Breast epithelium (tissue), 4 donors: ENCODE data around the gene PRKCE. TPM values are rescaled to one million over a fixed set of nuclear protein-coding genes. Genes with fewer than 3 reads are reported as not detected.
"Not testable (repeated sequence)": the region's sequence is repeated elsewhere in the genome, so short reads cannot be mapped to it uniquely, and the experiment has no call there.

ENCODE experiments used
- DNase-seq, 2 donors: peaks; one replicate each; pipeline ENCODE4 v3.0.0-alpha.2; 2019; ENCODE audit warnings: low spot score in 2 of 2
- H3K27ac ChIP-seq, 2 donors: fragments of 200-600 bp; sonication (generic) in 1 of 2; one replicate each; pipeline ENCODE4 v1.5.1; 2016 to 2019; ENCODE audit warnings: mild to moderate bottlenecking in 1 of 2
- H3K27me3 ChIP-seq, 2 donors: fragments of 200-600 bp; sonication (generic) in 1 of 2; one replicate each; pipeline versions ENCODE4 v1.5.1 to v1.6.0; 2017 to 2019; ENCODE audit warnings: control low read depth in 1 of 2, mild to moderate bottlenecking in 1 of 2
- H3K36me3 ChIP-seq: fragments of 200-600 bp; one replicate; pipeline ENCODE4 v1.5.1; 2019
- H3K4me1 ChIP-seq, 2 donors: fragments of 200-600 bp; sonication (generic); one replicate each; pipeline ENCODE4 v1.5.1; 2016 to 2019; ENCODE audit warnings: control low read depth in 1 of 2
- H3K4me3 ChIP-seq, 3 donors: fragments of 200-600 bp; sonication (generic); 1 replicate in 2 of 3; 2 replicates in 1 of 3; pipeline ENCODE4 v1.5.1; 2016 to 2019; ENCODE audit warnings: mild to moderate bottlenecking in 3 of 3, moderate library complexity in 2 of 3
- H3K9me3 ChIP-seq, 2 donors: fragments of 200-600 bp; sonication (generic) in 1 of 2; one replicate each; pipeline ENCODE4 v1.5.1; 2016 to 2019; ENCODE audit warnings: control low read depth in 1 of 2
- CTCF ChIP-seq, 3 donors: fragments of 450-650 bp; IDR thresholded peaks; one replicate each; pipeline ENCODE4 v1.5.1; 2016 to 2017; ENCODE audit warnings: antibody characterized with exemption in 3 of 3, mild to moderate bottlenecking in 3 of 3, moderate library complexity in 3 of 3
- POLR2A ChIP-seq: fragments of 450-650 bp; IDR thresholded peaks from one replicate; pipeline ENCODE4 v1.6.1; 2016; ENCODE audit warnings: antibody characterized with exemption, mild to moderate bottlenecking, moderate library complexity
- POLR2AphosphoS5 ChIP-seq, 3 donors: sonication (generic); formaldehyde crosslinking; IDR thresholded peaks; one replicate each; pipeline ENCODE4 v1.6.1; 2017; ENCODE audit warnings: antibody characterized with exemption in 3 of 3
- intact Hi-C: fragments of 100-400 bp; cut with DNase I; formaldehyde crosslinking; loops from one replicate; pipeline ENCODE4 v1.15.1; 2023; ENCODE audit warnings: low total_unique reads
- total RNA-seq, 3 donors: library from RNA; depleted of rRNA; stranded (reverse); fragments of >200 nt; gene quantifications; one replicate each; pipeline ENCODE4 v1.1.0, GENCODE V29; 2016

PRKCE gene
- total RNA-seq, 3 donors from 2014 or later = 20.6 to 34.0 (median 23.6) TPM

GRCh38 chr2:46216213-46216612 lies 564.7 kb downstream of the PRKCE start:
- TF ChIP-seq POLR2A (no peak), POLR2AphosphoS5 (IDR thresholded peaks at IDR 0.05) (no peak), CTCF (IDR thresholded peaks at IDR 0.05) (no peak)

GRCh38 chr2:46223514-46223913 lies 572.0 kb downstream of the PRKCE start:
- intact Hi-C loops, H3K27ac ChIP-seq, H3K4me1 ChIP-seq, H3K27me3 ChIP-seq, H3K4me3 ChIP-seq, H3K36me3 ChIP-seq, DNase-seq, H3K9me3 ChIP-seq: not testable (repeated sequence)

More at GRCh38 chr2:46216213-46216612, 564.7 kb downstream of the PRKCE start:
- H3K27me3 ChIP-seq = no peaks in the 10 kb centered on the region
- H3K36me3 ChIP-seq = no peaks in the 10 kb centered on the region
- no peak for DNase-seq
- no peaks in the 10 kb centered on the region for H3K4me1 ChIP-seq
- no peak overlapping the region for H3K27ac ChIP-seq
- intact Hi-C loops = no loop called here
- no peak overlapping the region for H3K4me3 ChIP-seq
- peaks cover 5 to 17% of the 10 kb centered on the region in 2 donors for H3K9me3 ChIP-seq

GRCh38 chr2:46225150-46225625 lies 573.7 kb downstream of the PRKCE start:
- no peaks in the 10 kb centered on the region for H3K36me3 ChIP-seq
- no peak for DNase-seq
- TF ChIP-seq POLR2AphosphoS5 (IDR thresholded peaks at IDR 0.05) (no peak), POLR2A (no peak), CTCF (IDR thresholded peaks at IDR 0.05) (no peak)
- H3K27me3 ChIP-seq = no peaks in the 10 kb centered on the region
- intact Hi-C loops = no loop called here
- H3K9me3 ChIP-seq = no peaks in the 10 kb centered on the region
- no peaks in the 10 kb centered on the region for H3K4me1 ChIP-seq
- H3K27ac ChIP-seq = no peak overlapping the region
- H3K4me3 ChIP-seq = no peak overlapping the region

- Histone ChIP-seq H3K27me3 (no peaks in the 10 kb centered on the region), H3K4me1 (no peaks in the 10 kb centered on the region), H3K9me3 (no peaks in the 10 kb centered on the region), H3K27ac (no peak overlapping the region), H3K36me3 (no peaks in the 10 kb centered on the region), H3K4me3 (no peak overlapping the region)
- intact Hi-C loops = no loop called here
- TF ChIP-seq POLR2AphosphoS5 (IDR thresholded peaks at IDR 0.05) = no peak
- TF ChIP-seq POLR2A = no peak
- no peak for TF ChIP-seq CTCF (IDR thresholded peaks at IDR 0.05)
- DNase-seq = no peak
Observed at GRCh38 chr2:46225730-46226129, 574.3 kb downstream of the PRKCE start.

- Histone ChIP-seq H3K27ac (no peak overlapping the region), H3K27me3 (no peaks in the 10 kb centered on the region), H3K4me3 (no peak overlapping the region), H3K9me3 (no peaks in the 10 kb centered on the region), H3K4me1 (no peaks in the 10 kb centered on the region), H3K36me3 (no peaks in the 10 kb centered on the region)
- no peak for DNase-seq
- intact Hi-C loops = no loop called here
- no peak for TF ChIP-seq POLR2AphosphoS5 (IDR thresholded peaks at IDR 0.05)
- TF ChIP-seq CTCF (IDR thresholded peaks at IDR 0.05) = no peak
- no peak for TF ChIP-seq POLR2A
Observed at GRCh38 chr2:46226620-46227019, 575.1 kb downstream of the PRKCE start.

GRCh38 chr2:46227022-46227421 lies 575.5 kb downstream of the PRKCE start:
- no peaks in the 10 kb centered on the region for H3K4me1 ChIP-seq
- H3K27me3 ChIP-seq = no peaks in the 10 kb centered on the region
- H3K9me3 ChIP-seq = no peaks in the 10 kb centered on the region
- no peak for TF ChIP-seq POLR2A
- TF ChIP-seq CTCF (IDR thresholded peaks at IDR 0.05) = no peak
- no peak for TF ChIP-seq POLR2AphosphoS5 (IDR thresholded peaks at IDR 0.05)
- H3K4me3 ChIP-seq = no peak overlapping the region
- intact Hi-C loops = no loop called here
- no peak for DNase-seq
- no peak overlapping the region for H3K27ac ChIP-seq
- H3K36me3 ChIP-seq = no peaks in the 10 kb centered on the region
